Neural progenitor cell (in vitro differentiated cells): Measurements from ENCODE around the gene AQP4.

Experiments used
- EZH2 ChIP-seq: fragments of 200-600 bp; sonication (generic); IDR thresholded peaks from 2 replicates; pipeline ENCODE4 v1.6.1; 2017; ENCODE audit warnings: antibody characterized with exemption, mild to moderate bottlenecking, moderate library complexity
- EZH2phosphoT487 ChIP-seq: fragments of 200-600 bp; sonication (generic); IDR thresholded peaks from 2 replicates; pipeline ENCODE4 v1.6.1; 2017; ENCODE audit warnings: antibody characterized with exemption

DNA sequence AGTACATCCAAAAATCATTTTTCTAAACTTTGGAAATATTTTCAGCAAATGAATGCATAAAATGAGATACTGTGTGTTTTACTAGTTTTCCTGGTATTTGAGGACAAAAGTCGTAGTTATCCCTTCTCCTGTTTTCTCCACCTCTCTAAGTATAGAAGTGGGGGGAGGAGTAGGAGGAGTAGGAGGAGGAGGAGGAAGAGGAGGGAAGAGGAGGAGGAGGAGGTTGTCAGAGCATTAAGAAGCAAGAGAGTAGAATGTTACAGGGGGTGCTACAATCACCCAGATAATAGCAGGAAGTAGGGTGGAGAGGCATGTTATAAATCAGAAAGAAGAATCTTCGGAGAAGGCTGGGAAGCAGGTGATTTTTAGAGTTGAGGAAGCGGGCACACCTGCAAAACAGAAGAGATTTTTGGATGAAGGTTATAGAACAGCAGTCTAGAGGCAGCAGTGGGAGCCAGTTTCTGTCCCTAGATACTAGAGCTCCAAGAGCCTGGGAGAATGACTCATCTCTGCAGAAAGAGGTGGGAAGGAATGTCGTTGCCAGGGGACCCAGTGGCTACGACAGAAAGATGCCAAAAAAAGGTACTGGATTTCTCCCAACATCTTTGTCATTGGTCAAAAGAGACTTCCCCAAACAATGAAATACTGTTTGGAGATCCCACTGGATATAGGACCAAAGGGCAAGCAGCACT is 44.2 kb upstream of the AQP4 start:
- TF ChIP-seq EZH2phosphoT487 (no peak), EZH2 (no peak)
